GM10248 (cell line): ENCODE data around the gene GDA.

ENCODE experiments used
- CTCF ChIA-PET: fragments of 300-600 bp; sonication (Branson Sonifier 250); formaldehyde crosslinking; extraction: SDS; loops from one replicate; lab custom pipeline; 2021; ENCODE audit warnings: antibody characterized with exemption; lab: Yijun Ruan, JAX
- POLR2A ChIA-PET: fragments of 350-650 bp; sonication (Branson Sonifier 250); formaldehyde crosslinking; extraction: SDS; loops from one replicate; lab custom pipeline; 2020; ENCODE audit warnings: antibody characterized with exemption; lab: Yijun Ruan, JAX
- DNase-seq: peaks from one replicate; pipeline ENCODE4 v3.0.0; 2012; ENCODE audit errors: extremely low spot score
- CTCF ChIP-seq: IDR thresholded peaks from 2 replicates; pipeline ENCODE4 v1.5.1; 2012; ENCODE audit warnings: mild to moderate bottlenecking, low read depth; ENCODE audit errors: extremely low read depth, missing control alignments, control extremely low read depth

GDA gene

GRCh38 chr9:72168075-72168474 lies 18.8 kb downstream of the GDA start:
- ChIA-PET POLR2A (no interaction called here), CTCF (interaction anchor here (0.9 to 1.6 kb wide), 6 partner anchors 11 to 143 kb away, joined by 3 to 5 read pairs (median 4); no protein-coding TSS in a partner anchor)
- no peak for DNase-seq
- no peak for TF ChIP-seq CTCF

GRCh38 chr9:72169178-72169577 lies 19.9 kb downstream of the GDA start:
- ChIA-PET POLR2A (no interaction called here), CTCF (interaction anchor here (0.9 to 1.9 kb wide), 5 partner anchors 10 to 144 kb away, joined by 3 to 4 read pairs (median 3); no protein-coding TSS in a partner anchor)
- DNase-seq: no peak
- no peak for TF ChIP-seq CTCF

GRCh38 chr9:72173080-72173479 lies 23.8 kb downstream of the GDA start:
- DNase-seq: no peak
- TF ChIP-seq CTCF: no peak
- CTCF ChIA-PET: interaction anchor here (1.1 kb wide), 1 partner anchor 11 kb away, joined by 3 read pairs; no protein-coding TSS in a partner anchor
- POLR2A ChIA-PET: no interaction called here

- DNase-seq: no peak
- TF ChIP-seq CTCF: no peak
- ChIA-PET CTCF (interaction anchor here (1.1 to 2.1 kb wide), 3 partner anchors 10 to 170 kb away, joined by 3 to 4 read pairs (median 3); no protein-coding TSS in a partner anchor), POLR2A (no interaction called here)
Observed at GRCh38 chr9:72185561-72185960, 36.3 kb downstream of the GDA start.

- ChIA-PET CTCF (no interaction called here), POLR2A (no interaction called here)
- no peak for DNase-seq
- no peak for TF ChIP-seq CTCF
Observed at GRCh38 chr9:72187121-72187695, 38.0 kb downstream of the GDA start.

- DNase-seq: no peak
- ChIA-PET POLR2A (no interaction called here), CTCF (no interaction called here)
- no peak for TF ChIP-seq CTCF
Observed at GRCh38 chr9:72188232-72188631, 39.0 kb downstream of the GDA start.
